T-helper 1 cell (primary cell): ENCODE measurements around the gene LRRC28.

Experiments
- DNase-seq, 5 donors: peaks; one replicate each; pipeline ENCODE4 v3.0.0-alpha.2; 2012 to 2020

LRRC28 gene

DNA sequence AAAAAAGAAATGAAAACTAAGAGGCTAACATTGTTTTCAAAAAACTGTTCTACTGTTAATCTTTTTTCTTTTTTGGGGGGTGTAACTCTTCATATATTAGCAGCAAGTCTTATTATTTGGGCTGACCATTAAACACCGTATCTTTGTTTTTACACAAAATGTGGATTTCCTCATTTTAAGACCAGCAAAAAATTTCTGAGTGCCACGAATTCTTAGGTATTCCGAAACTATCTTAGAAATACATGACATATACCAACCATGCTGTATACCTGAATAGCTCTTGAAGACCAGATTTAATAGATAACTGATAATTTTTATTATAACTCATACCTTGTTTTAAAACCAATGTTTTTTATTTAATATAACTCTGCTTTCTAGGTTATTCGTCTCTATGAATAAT lies 1.3 kb upstream of the LRRC28 start:
- no peak for DNase-seq

DNA sequence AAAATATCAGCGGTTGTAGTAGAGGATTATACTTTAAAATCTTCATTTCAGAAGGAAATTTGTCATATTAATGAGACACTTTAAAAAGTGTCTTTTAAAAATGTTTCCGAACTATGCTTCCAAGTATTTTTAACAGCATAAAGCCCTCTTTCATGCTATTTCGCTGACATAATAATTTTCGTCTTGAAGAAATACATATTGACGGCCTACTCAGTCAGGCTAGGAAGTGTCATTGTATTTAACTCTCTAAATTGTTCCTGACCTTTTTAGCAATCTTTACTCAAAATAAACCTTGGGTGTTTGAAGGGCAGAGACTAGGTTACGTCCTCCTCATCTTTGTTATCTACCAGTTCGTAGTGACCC lies 806 bp upstream of the LRRC28 start:
- DNase-seq: no peak

DNA sequence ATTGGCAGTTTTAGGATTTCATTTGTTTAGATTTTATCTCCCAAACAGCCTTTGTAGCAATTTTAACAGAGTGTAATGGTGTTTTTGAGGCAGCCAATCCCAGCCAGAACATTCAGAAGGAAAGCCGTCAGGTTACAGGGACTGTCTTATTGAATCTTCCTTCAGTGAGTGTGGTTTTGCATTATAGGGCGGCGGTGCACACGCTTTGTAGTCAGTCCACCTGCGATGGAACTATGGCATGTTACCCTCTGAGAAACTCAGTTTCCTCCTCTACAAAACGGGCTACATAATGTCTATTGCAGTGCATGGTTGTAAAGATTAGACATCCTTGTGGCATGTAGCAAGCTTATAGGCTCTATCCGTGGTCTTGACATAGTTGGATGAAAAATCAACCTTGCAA lies 1.0 kb downstream of the LRRC28 start:
- no peak for DNase-seq

DNA sequence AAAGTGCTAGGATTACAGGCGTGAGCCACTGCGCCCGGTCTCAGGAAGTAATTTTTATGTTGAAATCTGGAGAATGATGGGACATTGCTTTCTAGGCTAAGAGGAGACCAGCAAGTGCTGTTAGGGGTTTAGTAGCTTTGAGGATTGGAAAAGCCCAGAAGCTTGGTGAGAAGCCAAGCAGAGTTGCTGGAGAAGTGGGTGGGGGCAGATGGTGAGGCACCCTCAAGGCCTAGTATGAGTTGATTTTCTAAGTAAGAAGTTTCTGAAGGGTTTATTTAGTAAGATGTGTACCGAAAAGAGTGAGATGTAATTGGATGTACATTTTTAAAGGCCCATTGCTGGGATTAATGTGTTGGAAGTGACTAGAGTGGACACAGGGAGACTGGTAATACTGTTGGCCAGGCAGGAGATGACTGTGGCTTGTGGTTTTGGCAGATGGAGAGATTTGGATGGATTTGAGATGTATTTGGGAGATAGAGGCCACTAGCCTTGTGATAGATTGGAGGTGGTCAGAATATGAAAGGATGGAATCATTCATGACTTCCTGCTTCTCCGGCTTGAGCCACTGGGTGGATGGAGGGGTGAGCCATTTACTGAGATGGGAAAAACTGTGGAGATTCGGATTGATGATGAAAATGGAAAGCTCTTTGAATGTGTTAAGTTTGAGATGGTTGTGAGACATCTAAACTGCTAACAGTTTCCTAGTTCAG lies 2.3 kb downstream of the LRRC28 start:
- DNase-seq: no peak

DNA sequence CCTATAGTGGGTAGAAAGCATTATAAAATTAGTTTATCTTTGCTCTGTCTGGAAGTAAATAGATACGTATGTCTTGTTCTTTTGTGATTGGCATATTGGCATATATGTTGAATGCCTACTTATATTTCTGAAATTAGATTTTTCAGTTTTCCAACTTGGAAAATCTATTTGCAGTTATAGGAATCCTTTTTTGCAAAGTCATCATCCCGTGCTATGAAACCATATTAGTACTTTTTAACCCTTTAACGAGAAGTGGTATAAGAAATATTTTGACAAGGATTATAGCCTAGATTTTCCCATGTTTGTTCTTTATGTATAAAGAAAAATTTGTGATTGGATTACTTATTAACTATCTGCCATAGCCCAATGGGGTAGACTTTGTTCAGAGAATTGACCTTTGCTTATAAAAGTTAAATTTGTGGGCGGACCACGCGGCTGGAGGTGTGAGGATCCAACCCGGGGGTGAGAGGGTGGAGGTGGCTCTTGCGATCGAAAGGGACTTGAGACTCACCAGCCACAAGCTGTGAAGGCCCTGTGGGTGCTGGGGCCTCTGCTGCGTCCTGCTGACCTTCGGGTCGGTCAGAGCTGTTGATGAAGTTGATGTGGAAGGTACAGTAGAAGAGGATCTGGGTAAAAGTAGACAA lies 5.9 kb downstream of the LRRC28 start:
- DNase-seq: no peak

DNA sequence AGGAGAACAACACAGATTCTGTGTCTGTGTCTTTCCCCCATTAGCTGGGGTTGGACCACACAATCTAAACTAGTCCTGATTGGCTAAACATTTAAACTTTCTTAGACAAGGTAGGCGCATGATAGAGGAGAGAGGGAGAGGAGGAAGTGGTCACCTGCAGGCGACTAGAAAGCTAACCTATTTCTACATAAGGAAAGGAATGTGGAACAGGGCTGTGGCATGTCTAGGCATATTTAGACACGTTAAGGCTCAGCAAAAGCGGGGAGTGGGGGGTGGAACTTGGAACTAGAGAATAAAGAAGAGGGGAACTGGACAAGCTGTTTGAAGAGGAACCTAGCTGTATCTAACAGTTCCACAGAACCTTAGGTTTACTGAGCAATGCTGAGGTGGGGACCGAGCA lies 12.8 kb downstream of the LRRC28 start:
- no peak for DNase-seq

DNA sequence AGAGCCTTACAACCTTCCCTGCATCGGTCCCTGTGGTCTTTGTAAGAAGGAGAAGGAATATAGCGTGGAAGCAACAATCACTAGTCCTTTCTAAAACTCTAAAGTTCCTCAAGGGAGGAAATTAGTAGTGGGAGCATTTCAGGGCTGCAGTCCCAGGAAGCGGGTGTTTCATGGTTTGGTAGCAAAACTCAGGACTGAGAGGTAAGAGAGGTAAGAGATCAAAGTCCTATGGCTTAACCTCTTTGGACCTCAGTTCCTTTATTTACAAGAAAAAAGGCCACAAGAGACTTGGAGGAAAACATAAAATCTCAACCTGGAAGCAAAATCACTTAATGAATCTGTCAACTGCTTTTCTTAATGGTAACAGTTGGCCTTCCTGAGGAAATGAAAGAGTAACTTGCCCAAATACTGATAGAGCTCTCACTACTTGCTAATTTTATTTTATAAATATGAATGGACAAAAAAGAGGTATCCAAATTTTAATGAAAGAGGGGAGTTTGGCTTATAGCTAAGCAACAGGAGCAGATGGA lies 14.3 kb downstream of the LRRC28 start:
- no peak for DNase-seq

DNA sequence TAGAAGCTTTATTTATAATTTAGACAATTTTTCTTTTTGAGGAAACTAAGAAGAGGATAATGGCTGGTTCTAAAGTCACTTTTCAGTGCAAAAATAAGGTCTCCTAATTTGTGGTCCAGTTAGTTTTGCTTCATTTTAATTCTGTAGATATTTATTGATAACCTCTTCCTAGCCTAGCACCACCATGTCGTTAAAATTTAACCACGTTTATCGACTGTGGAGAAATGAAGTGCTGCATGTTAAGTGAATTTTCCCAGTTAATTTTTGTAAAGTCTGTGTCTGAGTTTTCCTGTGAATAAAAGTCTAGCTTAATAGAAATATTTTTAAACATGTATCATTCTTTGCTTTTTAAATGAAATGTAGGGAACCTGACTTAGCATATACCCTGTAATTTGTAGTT lies 16.7 kb downstream of the LRRC28 start:
- DNase-seq: no peak

DNA sequence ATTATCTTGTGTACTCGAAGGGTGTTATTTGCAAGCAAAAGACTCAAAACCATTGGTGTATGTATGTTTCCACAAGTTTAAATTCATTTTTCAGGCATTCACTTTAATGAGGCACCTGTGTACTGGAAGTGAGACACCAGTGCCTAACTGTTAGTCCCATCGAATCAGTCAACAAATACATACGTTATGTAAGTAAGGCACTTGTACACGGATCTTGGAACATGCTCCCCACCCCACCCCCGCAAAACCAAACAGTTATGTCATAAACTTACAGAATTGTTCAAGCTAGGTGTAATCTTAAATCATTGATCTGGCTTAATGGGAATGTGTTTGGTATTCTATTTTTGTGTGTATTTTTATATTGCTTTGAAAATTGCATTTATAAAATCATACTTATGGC lies 17.1 kb downstream of the LRRC28 start:
- no peak for DNase-seq

DNA sequence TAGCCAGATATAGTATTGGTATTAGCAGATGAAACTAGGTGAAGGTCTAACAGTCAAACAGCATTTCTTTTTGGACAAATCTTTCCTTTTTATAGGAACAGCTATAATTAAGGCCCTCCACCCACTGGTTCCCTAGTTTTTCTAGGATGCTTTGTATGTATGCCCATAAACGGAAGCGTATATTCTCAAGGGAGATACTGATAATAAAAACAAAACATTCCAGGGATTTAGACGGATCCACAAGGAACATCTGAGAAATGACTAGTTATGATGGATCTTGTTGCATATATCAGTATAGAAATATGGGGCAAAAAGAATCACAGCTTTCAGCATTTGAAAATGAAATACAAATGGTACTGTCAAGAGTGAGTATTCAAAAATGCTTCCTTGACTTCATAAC lies 22.5 kb downstream of the LRRC28 start:
- no peak for DNase-seq

DNA sequence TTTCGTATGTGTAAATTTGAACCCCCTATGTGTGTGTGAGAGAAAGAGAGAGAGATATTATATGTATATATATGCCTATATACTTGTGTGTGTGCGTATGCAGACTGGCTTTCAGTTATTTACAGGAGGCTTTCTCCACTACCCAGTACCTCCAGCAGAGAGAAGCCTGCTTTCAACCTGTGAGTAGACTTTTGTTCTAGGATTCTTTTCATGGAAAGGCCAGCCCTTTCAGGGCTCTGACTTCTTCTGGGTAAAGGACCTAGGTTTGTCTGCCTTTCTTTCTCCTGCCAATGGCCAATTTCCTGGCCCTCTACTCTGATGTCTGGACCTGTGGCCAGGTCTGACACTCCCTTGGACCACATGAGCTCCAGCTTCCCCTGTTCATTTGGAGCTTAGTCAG lies 23.8 kb downstream of the LRRC28 start:
- no peak for DNase-seq

DNA sequence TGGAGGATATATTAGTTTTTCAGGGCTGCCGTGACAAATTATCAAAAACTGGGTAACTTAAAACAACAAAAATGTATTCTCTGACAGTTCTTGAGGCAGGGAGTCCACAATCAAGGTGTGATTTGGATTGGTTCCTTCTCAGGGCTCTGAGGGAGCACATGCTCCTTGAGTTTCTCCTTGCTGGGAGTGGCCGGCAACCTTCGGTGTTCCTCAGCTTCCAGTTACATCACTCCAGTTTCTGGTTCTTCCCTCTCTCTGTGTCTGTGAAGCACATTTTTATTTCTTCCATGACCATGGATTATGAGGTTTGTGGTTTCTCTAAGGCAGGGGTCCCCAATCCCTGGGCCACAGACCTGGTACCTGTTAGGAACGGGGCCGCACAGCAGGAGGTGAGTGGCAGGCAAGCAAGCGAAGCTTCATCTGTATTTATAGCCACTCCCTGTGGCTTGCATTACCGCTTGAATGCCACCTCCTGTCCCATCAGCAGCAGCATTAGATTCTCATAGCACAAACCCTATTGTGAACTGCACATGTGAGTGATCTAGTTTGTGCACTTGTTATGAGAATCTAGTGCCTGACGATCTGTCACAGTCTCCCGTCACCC lies 24.3 kb downstream of the LRRC28 start:
- no peak for DNase-seq

DNA sequence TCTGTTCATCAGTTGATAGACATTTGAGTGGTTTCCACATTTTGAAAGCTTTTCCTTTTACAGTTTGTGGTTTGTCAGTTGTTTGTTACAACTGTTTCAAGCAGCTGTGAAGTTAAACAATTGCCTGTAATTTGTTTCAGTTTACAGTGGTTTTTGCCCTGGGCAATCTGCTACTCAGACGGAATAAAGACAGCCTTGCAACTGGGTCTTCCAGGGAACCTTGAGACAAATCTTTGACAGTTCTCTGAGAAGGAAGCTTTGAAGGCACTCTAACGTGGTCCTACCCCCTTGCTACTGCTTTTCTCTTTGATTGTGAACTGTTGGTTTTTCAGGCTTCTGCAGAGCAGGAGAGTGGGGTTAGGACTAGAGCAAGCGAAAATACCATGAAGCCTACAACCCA lies 28.0 kb downstream of the LRRC28 start:
- DNase-seq: peak in 1 of 5 donors; percentile 56

DNA sequence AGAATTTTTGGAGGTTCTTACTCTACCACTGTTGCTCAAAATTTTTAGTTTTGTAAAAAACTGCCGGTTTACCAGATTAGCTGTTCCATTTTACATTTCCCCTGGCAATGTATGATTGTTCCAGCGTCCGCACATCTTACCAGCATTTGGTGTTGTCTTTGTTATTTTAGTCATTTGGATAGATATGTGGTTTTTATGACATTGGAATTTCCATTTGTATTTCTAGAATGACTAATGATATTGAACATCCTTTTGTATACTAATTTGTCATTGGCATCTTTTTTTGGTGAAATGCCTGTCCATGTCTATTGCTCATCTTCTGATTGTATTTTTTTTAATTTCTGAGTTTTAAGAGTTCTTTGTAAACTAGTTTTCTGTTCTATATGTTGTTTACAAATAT lies 28.5 kb downstream of the LRRC28 start:
- peak in 1 of 5 donors; percentile 54 for DNase-seq

DNA sequence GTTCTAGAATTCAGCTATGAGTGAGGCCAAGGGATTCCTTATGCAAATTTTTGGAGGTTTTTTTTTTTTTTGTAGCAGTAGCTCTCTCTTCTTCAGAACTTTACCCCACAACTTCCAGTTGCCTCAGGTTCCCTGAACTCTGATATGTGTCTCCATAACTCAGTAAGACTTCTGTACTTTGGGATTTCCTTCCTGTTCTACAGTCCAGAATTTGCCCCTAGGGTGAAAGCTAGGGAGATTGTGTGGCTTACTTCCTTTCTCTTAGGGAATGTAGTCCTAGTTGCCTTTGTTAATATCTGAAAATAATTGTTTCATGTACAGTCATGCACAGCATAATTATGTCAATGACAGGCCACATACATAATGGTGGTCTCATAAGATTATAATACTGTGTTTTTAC lies 30.8 kb downstream of the LRRC28 start:
- no peak for DNase-seq

DNA sequence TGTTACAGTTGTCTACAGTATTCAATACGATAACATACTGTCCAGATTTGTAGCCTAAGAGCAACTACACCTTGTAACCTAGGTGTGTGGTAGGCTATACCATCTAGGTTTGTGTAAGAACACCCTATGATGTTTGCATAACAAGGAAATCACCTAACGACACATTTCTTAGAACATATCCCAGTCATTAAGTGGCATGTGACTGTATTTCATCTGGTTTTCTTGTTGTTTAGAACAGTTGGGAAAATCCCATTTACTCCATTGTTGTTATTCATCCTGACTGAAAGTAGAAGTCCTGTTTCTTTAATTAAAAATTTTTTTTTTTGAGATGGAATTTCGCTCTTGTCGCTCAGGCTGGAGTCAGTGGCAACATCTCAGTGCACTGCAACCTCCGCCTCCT lies 31.3 kb downstream of the LRRC28 start:
- DNase-seq: no peak

DNA sequence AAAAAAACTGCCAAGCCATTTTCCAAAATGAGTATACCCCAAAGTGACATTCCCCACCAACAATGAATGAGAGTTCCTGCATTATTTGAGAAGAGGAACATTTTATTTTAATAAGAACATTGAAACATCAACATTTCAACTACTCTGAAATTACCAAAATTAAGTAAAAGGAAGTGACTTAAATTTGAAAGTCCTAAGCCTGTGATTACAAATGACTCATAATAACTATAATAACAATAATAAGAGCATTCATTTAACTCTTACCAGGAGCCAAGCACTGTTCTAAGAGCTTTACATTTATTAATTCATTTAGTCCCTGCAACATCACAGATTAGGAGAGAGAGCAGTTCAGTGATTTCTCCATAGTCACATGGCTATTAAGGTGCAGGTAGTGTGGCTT lies 32.4 kb downstream of the LRRC28 start:
- DNase-seq: no peak

DNA sequence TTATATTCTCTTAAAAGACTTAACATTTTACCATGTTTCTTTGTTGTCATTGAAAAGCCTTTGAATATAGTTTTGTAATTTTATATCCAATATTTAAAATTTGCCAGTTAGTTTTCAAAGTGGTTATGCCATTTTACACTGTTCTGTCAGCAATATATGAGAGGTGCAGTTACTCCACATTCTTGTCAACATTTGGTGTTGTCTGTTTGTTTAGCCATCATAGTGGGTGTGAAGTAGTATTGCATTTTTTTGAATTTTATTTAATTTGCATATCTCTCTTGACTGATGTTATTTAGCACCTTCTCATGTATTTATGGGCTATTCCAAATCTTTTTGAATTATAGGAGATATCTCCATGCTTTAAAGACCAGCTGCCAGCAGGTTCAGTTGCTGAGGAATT lies 40.4 kb downstream of the LRRC28 start:
- no peak for DNase-seq

DNA sequence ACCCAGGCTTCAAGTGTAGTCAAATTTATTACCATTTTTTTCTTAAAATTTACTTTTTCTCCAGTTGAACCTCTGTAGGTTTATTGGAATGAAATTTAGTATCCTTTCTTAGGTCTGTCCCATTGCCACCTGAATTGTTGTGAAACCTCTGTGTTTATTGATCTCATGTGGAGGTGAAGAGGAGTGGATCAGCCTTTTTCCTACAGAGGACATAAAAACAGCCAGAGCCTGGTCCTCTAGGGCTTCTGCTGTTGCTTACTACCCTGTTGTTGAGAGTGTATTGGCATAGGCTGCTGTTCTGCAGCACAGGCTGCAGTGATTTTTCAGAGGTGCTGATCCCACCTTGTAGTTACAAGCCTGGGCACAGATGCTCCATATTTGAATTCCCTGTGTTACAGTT lies 44.6 kb downstream of the LRRC28 start:
- DNase-seq: no peak

DNA sequence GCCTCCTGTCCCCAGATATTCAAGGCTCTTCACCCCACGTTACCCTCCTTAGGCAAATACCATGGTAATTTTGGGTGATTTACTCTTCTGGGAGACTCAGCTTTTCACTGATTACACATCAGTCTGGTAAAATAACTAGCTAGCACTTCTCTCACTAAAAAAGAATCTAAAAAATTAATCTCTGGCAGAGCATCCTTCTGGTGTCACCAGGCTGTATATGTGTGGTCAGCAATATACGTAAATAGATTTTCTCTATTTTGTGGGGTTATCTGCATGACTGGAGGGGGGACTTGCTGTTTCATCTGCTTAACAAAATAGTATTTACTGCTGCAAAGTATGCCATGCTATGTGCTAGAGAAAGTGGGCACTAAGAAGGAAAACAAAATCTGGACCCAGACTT lies 45.1 kb downstream of the LRRC28 start:
- DNase-seq: no peak

DNA sequence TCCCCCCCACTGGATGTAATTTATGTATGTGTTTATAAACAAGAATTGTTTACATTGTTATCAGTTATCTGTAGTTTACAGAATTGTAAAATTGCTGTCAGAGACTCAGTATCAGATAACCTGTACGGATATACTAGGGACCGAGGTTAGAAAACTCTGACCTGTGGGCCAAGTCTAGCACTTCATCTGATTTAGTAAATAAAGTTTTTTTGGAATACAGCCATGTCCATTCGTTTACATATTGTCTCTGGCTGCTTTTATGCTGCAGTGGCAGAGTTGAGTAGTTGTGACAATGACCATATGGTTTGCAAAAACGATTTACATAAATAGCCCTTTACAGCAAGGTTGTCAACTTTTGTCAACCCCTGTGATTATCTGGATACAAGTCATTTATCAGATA lies 52.6 kb downstream of the LRRC28 start:
- no peak for DNase-seq

DNA sequence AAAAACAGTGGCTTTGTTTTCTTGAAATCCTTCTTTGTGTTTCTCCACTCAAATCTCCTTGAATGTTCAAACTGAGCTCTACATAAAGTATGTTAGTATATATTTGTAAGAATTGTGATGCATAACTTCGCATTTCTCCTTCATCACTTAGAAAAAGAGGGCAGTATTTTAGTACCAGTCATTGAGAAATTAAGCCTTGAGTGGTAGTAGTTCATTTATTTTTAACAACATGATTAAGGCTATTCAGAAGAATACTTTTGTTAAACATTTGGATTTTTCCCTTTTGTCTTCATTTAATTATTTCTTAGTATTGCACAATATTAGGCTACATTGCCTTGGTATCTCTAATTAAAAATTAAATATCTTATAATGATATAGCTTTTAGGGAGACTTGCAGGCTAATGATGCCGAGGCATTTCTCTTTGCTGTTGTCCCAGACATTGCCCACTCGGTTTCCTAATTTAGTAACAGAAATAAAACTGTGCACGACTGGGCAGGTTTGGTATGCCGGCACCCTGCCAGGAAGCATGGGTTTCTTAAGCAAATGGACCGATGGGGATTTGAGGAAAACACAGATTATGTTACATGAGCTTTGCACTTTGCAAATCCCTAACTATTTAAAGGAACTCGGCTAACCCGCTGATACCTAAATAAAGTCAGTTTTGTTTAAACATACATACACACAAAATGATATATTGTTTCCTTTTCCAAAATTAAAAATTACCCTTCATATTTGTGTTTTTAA lies 54.7 kb downstream of the LRRC28 start:
- DNase-seq: no peak

DNA sequence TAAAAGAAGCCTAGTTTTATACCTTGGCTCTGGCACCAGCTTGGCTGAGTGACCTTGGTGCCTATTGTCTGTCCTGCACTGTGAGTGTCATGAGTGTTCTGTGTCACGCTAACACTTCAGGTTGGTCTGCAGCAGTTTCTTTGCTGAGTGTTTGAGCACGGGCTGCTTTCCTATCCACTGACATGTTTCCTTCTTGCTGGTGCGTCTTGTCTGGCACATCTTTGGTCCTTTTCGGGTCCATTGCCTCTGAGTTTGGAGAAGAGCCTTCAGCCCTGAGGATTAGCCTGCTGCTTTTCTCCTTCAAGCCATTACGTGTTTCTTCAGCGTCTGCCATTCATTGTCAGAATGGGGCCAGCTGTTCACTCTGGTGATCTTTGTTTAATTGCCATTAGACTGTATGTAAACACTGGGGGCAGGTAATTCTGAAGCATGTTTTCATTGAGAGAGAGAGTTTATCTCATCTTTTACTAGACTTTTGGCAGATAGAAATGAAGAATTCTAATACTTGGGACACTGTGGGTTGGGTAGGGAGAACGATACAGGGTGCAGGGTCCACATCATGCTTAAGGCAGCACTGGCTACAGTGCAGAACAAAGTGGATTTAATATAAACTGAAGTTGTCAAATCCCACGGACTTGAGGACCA lies 55.5 kb downstream of the LRRC28 start:
- DNase-seq: no peak
